ENCODE results near the gene MPDU1. TPM values are rescaled to one million over a fixed set of nuclear protein-coding genes. Genes with fewer than 3 reads are reported as not detected.
A peak's percentile ranks its signal among the peaks of the same experiment; 100 is the strongest.

The MPDU1 gene
- total RNA-seq, 1 experiment from 2014 or later: 73.1 TPM

DNA sequence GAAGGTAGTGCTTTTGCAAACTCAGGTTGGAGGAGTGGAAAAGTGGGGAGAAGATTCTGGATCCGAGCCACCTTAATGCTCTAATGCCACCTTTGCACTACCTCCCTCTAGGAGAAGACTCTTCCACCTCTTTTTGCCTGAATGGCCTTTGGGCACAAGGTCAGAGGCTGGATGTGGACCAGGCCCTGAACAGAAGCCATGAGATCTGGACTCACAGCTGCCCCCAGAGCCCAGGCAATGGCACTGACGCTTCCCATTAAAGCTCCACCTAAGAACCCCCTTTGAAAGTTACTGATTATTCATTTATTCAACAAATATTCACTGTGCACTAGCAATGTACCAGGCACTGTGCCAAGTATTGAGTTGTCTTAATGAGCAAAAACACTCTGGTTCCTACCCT lies 49.4 kb downstream of the MPDU1 start:
- H3K23ac ChIP-seq (ENCODE audit: insufficient read length, low read depth, low read length): no peak overlapping the region
- no peak overlapping the region for H2BK5ac ChIP-seq (ENCODE audit: insufficient read length, low read length)
- H3K4me2 ChIP-seq (ENCODE audit: insufficient read depth, insufficient read length, low read length): no peak overlapping the region
- H3K79me1 ChIP-seq (ENCODE audit: insufficient read depth, low read depth, low read length, poor library complexity, severe bottlenecking): no peaks in the 10 kb centered on the region
- H3K4ac ChIP-seq (ENCODE audit: low read depth, low read length): no peak overlapping the region
- H4K5ac ChIP-seq (ENCODE audit: insufficient read length, low read depth, low read length): no peak overlapping the region
- H2BK120ac ChIP-seq (ENCODE audit: low read depth, low read length, poor library complexity, severe bottlenecking): no peak overlapping the region
- H3K14ac ChIP-seq (ENCODE audit: insufficient read depth, low read length): no peak overlapping the region
- H3K36me3 Mint-ChIP-seq (ENCODE audit: insufficient read depth in 1 of 3, low read depth in 3 of 3): no peaks in the 10 kb centered on the region
- no peak overlapping the region for H4K91ac ChIP-seq (ENCODE audit: insufficient read length, low read depth, low read length)
- TF ChIP-seq, protein P1, sequence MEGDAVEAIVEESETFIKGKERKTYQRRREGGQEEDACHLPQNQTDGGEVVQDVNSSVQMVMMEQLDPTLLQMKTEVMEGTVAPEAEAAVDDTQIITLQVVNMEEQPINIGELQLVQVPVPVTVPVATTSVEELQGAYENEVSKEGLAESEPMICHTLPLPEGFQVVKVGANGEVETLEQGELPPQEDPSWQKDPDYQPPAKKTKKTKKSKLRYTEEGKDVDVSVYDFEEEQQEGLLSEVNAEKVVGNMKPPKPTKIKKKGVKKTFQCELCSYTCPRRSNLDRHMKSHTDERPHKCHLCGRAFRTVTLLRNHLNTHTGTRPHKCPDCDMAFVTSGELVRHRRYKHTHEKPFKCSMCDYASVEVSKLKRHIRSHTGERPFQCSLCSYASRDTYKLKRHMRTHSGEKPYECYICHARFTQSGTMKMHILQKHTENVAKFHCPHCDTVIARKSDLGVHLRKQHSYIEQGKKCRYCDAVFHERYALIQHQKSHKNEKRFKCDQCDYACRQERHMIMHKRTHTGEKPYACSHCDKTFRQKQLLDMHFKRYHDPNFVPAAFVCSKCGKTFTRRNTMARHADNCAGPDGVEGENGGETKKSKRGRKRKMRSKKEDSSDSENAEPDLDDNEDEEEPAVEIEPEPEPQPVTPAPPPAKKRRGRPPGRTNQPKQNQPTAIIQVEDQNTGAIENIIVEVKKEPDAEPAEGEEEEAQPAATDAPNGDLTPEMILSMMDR (conservative IDR thresholded peaks at IDR 0.05): no peak; the same call in 2 of the 3 replicates
- H3K27ac ChIP-seq (ENCODE audit: insufficient read length, low read depth, low read length): no peak overlapping the region
- no peak overlapping the region for H3K18ac ChIP-seq (ENCODE audit: insufficient read length, low read depth, low read length)
- no peaks in the 10 kb centered on the region for H3K79me2 ChIP-seq (ENCODE audit: insufficient read depth, low read length)
- H3K4me1 ChIP-seq (ENCODE audit: insufficient read depth, low read length): peaks cover 2% of the 10 kb centered on the region; the same call in 1 of the 2 replicates
- no peak overlapping the region for H2BK12ac ChIP-seq (ENCODE audit: insufficient read length, low read depth, low read length)
- no peaks in the 10 kb centered on the region for H3K27me3 ChIP-seq (ENCODE audit: insufficient read depth, low read length)
- H3K56ac ChIP-seq (ENCODE audit: insufficient read length, low read depth, low read length): no peak overlapping the region
- H2AFZ ChIP-seq (ENCODE audit: low read length): no peak overlapping the region
- no peak overlapping the region for H3K4me3 Mint-ChIP-seq
- H3K9me3 Mint-ChIP-seq: no peaks in the 10 kb centered on the region
- DNase-seq: peak; percentile 50
- H3K23me2 ChIP-seq (ENCODE audit: insufficient read length, low read depth, low read length, poor library complexity, severe bottlenecking): no peaks in the 10 kb centered on the region
- peaks cover 26 to 38% of the 10 kb centered on the region in 2 experiments for H3K4me1 Mint-ChIP-seq
- H2AK5ac ChIP-seq (ENCODE audit: insufficient read length, low read length): no peak overlapping the region
- H3K27ac Mint-ChIP-seq: peak overlapping the region in 2 of 3 experiments; percentile 25 to 74; a peak in 1 of 7 replicates
- H4K20me1 ChIP-seq (ENCODE audit: control insufficient read depth, insufficient read depth, insufficient read length): no peaks in the 10 kb centered on the region
- H3K27me3 Mint-ChIP-seq (ENCODE audit: low read depth): peaks cover 3% of the 10 kb centered on the region; the same call in 1 of the 2 replicates
- H4K8ac ChIP-seq (replicated peaks; ENCODE audit: insufficient read length, low read depth, low read length): no peak overlapping the region
- no peak overlapping the region for H2BK15ac ChIP-seq (ENCODE audit: low read depth, low read length)
- no peak overlapping the region for H2BK20ac ChIP-seq (ENCODE audit: low read depth, low read length, poor library complexity, severe bottlenecking)
- no peaks in the 10 kb centered on the region for H3K9me3 ChIP-seq (ENCODE audit: control insufficient read depth, low read depth, low read length)
- no CpG with 5 or more reads among the region's 2 CpGs for WGBS (ENCODE audit: extremely low coverage, insufficient read length, low lambda C conversion rate)
- no peak overlapping the region for H3T11ph ChIP-seq (ENCODE audit: low read length)
- H3K9ac ChIP-seq (ENCODE audit: extremely low read depth, insufficient read length, low read length): no peak overlapping the region
